HL-60/S4 (cell line): ENCODE results near the gene OR52H1.

ENCODE experiments used
- in situ Hi-C: fragments of 300-500 bp; cut with MboI; formaldehyde crosslinking; loops from 2 replicates; pipeline ENCODE4 v1.14.3; 2022; ENCODE audit warnings: low sequenced_read_pairs

Gene OR52H1

DNA sequence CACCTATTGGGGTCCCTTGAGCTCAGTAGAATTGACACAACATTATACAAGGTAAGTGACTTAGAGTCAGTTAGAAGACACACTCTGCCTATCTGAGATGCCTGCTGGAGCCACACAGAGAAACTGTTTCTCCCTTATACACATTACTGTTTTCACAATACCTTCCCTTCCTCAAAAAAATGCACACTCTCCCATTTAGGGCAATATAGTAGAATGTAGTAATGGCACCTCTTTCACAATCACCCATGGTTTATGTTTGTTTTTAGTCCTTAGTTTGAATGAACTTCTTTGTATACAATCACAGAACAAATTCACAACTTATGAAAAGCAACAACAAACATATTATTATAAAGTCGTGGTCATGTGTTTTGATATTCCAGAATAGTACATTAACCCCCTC, 14.3 kb downstream of the OR52H1 start:
- in situ Hi-C loops = no loop called here

DNA sequence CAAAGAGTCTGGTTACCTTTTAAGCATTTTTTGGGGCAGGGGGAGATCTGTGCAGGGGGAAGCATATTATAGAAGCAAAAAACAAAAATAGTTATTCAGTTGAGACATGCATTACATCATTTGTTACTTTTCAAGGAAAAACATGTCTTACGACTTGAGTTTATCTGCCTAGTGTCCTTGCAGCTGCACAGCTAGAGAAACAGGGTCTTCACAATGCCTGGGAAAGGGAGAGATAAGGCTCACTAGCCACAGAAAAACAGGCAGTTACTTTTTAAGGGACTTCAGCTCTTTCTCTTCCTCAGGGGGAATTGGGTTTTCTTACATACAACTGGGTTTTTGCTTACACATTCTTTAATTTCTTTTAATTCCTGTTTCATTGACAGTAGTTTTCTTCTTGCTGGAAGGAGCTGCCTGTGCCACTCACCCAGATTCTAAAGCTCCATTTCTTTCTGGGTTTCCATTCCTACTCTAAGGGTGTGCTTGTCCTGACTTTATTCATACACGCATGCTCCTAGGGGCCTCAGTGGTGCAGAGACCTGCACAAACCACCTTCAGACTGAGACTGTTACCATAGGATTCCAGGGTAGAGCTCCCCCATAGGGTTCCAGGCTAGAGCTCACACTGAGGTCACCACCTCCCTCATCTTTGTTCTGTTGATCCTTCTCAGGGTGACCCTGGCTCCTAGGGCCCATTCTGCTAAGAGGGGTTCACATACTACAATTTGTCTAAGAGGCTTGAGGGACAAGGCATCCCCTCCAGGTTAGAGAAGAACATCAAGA, 17.1 kb downstream of the OR52H1 start:
- in situ Hi-C loops = no loop called here

DNA sequence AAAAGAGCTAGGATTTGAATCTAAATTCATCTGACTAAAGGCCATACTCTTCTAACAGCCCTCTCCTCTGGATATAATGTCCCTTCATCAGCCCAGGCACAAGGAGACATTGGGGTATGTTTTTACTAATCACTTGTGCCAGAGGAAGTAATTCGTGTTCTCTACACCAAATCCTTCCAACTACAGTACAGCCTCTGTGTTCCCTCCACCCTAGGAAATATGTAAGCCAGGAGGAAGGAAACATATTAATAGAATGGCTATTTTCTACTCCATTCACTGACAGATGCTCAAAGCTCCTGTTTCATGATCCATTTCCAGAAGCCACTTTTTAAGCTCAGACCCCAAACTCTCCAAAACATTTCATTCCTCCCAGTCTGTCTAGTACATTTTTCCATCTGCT, 19.8 kb downstream of the OR52H1 start:
- in situ Hi-C loops = no loop called here

DNA sequence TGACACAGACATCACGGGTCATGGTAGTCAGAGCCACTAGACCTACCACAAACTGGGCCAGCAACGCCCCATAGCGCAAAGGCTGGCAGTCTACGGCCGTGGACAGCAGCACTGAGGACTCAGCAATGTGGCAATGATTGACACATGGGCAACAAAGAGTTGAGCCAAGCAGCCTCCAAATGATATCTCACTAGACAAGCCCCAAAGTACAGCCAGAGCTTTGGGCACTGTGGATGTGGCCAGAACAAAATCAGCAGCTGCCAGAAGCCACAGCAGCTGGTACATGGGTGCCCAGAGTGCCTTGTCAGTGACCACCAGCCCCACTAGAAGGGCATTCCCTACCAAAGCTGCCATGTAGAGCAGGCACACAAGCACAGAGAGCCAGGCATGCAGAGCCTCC, 20.6 kb downstream of the OR52H1 start:
- in situ Hi-C loops = no loop called here

DNA sequence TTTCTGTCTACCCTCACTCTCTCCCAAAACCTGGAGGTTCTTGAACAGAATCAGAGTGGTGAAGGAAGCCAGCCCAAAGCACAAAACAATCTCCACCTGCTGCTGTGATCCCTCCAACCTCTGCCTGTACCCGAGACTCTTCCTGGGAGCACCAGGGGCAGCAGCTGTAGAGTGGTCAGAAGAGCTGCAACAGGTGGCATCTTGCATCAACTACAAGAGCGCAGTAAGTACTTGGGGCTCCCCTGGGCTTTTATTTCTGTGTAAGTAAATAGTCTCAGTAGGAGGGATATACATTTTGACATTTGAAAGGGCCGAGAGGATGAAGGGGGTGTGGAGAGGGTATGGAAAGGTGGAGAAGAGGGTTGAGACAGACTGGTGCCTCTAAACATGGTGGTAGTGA, 23.6 kb downstream of the OR52H1 start:
- in situ Hi-C loops = no loop called here

DNA sequence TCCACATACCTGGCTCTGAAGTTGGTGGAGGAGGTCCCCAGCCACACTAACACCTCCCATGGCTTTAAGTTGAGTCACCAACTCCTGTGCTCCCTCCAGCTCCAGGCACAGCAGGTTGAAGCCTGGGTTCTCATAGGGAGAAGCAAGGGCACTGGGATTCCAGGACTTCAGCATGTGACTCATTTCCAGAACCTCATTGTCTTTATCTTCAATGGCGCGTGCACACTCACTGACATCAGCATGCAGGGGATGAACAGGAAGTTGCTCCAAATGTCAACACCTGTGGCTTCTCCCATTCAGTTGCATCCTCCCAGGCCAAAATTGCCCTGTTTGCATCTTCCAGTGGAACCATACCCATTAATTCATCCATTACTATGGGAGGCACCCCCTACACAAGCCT, 26.0 kb downstream of the OR52H1 start:
- in situ Hi-C loops = no loop called here

DNA sequence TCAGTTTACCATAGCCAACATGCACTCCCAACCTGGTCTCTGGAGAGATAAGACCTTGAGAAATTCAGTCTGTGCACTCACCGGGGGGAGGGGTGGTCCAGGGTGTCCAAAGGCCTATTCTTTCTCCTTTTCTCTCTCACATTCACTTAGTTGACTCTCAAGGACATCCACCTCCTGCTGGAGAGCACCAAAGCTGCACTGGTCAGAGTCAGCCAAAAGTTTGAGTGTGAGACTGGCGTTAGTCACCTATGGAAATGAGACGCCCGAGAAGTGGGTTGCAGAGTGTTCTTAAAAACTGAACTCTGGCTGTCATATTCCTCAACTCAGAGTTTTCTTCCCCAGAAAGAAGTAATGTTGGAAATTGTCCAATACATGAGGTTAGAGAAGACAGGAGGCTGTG, 26.8 kb downstream of the OR52H1 start:
- in situ Hi-C loops = no loop called here

DNA sequence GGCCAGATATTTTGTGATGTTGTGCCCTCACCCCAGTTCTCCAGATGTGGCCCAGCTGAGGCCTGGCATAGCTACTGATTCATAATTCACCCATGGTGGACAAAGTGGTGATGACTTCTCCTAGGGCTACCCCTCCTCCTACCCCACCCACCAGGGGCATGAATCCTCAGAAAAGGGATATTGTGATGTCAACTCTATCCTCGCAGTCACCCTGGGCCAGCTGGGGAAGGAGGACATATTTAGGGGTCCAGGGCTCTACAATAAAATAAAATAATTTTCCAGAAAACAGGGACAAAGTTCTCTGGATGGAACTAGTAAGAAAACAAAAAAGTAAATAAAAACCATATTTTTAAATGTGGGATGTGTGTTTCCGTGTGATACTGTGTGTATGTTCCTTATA, 31.7 kb downstream of the OR52H1 start, which contains the start of gene UBQLNL:
UBQLNL (minus strand) TSS at position 101 of the 400 bp plus-strand sequence. CDS start 258 bp downstream, outside the sequence.
- in situ Hi-C loops = no loop called here

DNA sequence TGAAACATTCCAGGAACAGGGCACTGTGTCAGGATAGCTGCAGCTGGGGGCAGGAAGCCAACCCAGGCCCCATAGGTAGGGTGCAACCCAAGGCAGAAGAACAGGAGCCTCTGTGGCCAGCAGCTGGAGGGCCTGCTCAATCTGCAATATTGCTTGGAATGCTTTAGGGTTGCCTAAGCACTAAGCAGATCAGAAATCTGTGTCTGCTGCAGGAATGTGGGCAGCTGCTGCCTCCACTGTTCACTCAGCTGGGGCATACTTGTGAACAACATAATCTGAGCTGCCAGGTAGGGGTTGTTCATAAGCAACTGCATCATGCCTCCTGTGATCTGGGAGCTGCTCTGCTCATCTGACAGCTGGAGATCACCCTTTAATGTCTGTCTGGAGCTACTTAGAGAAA, 33.5 kb downstream of the OR52H1 start:
- in situ Hi-C loops = no loop called here

DNA sequence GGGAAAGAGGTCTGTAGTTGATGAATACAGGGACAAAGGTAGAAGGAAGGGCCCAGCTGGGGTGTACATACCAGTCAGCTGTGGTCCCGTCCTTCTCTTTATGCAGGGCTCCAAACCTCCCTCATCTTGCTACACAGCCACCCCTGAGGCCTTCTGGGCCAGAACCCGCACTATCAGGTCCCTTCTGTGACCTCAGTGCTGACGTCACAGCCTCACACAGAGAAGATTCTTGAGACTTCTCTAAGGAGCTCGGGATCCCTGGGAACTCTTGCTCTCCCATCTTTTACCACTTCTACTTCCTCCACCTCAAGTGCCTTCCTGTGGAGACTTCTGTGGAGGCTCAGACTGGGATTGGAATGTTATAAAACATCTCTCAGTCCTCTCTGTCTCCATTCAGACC, 38.5 kb downstream of the OR52H1 start, which contains the start of gene UBQLN3:
UBQLN3 (minus strand) TSS at position 155 of the 400 bp plus-strand sequence. CDS start 399 bp downstream, outside the sequence.
- in situ Hi-C loops = no loop called here

DNA sequence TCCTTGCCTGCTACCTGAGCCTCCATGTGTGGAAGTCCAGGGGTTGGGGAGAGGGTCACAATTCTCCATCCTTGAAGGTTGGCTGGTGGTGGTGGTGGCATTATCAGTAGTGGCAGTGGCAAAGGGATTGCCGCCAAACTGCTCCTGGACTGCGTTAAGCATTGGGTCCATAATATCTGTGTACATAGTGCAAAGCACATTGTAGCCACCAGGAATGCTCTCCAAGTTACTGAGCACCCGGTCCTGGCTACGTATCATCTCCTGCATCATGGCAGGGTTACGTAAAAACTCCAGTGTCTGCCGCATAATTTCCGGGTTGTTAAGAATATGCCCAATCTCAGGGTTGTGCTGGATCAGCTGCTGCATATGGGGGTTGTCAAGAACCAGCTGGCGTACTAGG, 39.7 kb downstream of the OR52H1 start:
- in situ Hi-C loops = no loop called here

DNA sequence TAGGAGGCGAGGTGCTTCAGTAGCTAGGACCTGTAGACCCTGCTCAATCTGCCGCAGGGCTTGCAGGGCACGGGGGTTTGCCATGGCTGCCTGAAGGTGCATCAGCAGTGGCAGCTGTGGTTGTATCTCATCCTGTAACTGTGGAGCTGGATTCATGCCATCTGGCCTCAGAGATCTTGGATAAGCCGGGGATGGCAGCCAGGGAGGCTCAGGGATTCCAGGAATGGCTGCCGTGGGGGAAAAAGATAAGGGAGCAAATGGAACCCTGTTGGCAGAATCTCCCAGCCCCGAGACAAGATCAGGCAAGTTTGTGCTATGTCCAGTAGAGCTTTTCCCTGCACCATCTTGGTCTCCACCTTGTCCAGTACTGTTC, 40.4 kb downstream of the OR52H1 start:
- in situ Hi-C loops = no loop called here

DNA sequence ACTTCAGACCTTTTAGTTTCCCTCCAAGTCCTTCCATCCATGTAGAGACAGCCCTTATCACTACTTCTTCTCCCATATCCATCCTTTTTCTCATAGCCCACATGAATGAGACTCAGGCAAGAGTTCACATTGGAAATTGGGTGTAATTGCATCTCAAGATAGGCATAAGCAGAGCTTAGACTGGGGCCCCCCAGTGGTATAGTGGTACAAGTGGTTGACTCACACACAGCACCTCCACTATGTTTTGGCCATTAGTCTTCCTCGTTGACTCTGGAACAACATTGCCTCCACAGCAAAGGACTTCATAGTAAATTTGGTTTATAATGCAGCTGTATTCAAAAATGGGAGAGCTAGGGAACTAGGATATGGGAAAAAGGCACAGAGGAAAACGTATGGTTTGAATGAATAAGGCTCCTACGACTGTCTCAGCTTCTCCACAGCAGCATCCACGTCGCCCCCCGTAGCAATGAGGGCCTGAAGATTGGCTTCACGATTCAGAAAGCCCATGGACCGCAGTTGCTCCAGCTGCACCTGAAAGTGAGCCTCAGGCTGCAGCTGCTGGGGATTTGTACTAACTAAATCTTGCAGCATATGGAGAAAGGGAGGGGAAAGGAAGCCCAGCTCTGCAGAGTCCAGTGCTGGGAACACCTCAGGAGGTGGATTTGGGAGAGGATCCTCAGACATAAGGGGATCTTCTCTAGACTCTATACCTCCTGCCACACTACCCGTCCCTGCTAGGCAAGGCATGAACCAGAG, 41.0 kb downstream of the OR52H1 start:
- in situ Hi-C loops = no loop called here

DNA sequence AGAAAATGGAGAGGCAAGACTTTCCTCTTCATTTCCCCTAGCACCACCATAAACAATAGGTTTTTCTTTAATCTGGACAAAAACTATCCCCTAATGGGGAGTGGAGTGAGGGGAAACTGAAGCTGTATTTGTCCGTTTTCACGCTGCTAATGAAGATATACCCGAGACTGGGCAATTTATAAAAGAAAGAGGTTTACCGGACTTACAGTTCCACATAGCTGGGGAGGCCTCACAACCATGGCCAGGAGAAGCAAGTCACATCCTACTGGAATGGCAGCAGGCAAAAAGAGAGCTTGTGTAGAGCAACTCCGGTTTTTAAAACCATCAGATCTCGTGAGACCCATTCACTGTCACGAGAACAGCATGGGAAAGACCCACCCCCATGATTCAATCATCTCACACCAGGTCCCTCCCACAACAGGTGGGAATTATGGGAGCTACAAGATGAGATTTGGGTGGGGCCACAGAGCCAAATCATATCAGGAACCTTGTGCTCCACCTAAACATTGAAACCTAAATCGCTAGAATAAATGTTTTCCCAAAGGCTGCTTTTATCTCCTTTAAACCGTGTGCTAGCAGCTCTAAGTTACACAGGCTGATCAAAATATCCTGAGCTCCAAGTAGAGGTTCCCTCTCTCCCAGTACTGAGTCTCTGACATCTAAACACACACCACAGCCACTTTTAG, 42.8 kb downstream of the OR52H1 start:
- in situ Hi-C loops = no loop called here

DNA sequence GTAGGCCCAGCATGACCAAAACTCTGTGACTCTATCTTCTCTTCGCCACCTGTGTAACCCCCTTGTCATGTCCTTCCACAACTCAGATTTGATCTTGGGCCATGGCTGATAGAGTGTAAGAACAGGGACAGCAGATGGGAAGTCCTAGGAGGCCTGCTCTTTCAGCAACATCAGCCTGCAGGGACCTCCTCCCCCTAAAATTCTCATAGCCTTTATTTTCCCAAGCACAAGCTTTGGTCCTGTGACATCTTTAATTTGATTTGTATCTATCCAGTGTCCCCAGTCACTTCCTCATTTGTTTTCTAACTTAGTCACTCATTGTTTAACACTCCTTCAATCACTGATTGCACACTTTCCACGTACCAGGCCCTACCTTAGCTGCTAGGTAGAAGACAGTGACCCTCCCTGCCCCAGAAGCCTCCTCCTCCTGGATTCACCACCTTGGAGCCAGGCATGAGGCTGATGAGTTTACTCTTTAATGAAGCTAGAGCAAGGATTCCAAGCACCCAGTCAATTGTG, 43.9 kb downstream of the OR52H1 start:
- in situ Hi-C loops = no loop called here

DNA sequence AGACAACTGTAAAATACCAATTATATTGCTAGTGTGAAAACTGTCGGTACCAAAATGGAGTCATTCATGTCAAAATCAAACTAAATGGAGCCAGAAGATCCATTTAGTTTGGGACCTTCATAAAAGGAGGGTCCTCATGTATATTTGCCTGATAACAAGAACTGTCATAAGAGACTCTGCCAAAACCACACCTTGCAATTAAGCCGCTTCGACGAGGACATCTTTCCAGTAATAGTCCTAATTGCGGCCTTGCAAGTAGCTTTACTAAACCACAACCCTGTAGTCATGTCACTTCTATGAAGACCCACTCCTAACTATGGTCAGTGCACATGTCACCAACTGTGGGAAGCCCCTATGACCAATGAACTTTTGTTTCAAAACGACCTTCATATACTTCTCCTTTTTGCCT, 47.9 kb downstream of the OR52H1 start:
- in situ Hi-C loops = no loop called here

DNA sequence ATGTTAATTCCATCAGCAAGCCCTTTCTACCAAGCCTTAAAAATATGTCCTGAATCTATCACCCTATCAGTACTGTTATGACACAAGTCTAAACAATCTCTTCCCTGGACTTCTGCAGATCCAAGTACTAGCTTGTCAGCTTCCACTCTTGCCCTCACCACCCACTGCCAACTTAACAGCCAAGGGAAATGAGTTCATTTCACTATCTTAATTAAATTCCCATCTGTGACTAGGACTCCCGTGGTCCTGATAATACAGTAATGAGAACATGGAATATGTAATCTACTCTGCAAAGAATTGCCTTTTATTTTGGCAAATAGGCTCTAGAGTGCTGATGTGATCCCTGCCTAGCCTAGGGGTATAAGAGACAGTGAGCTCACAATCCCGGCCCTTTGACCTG, 48.7 kb downstream of the OR52H1 start:
- in situ Hi-C loops = no loop called here
